Cardiac septum (tissue), 1 donor: ENCODE measurements around the gene KLF16. TPM values are rescaled to one million over a fixed set of nuclear protein-coding genes. Genes with fewer than 3 reads are reported as not detected.

ENCODE experiments used
- DNase-seq: peaks from one replicate; pipeline ENCODE4 v3.0.0-alpha.2; 2020; ENCODE audit warnings: low spot score
- intact Hi-C: fragments of 100-400 bp; cut with DNase I; formaldehyde crosslinking; loops from one replicate; pipeline ENCODE4 v1.14.0; 2022
- total RNA-seq: library from RNA; stranded (reverse); fragmentation: NEBNext Ultra II Directional; extraction: Animal tissue kit (Norgen Biotek cat#: 25700); gene quantifications from one replicate; pipeline ENCODE4 v1.2.1, GENCODE V29; 2021
- donor health status: DM: no; HTN: no; CAD: no.

KLF16 gene
- total RNA-seq, 1 donor from 2014 or later = 14.1 TPM

GRCh38 chr19:1873524-1874473 is 10.4 kb upstream of the KLF16 start:
- DNase-seq = no peak
- intact Hi-C loops = no loop called here

GRCh38 chr19:1872807-1873523 is 9.6 kb upstream of the KLF16 start:
- intact Hi-C loops = no loop called here
- DNase-seq = no peak

- DNase-seq = no peak
- intact Hi-C loops = no loop called here
Observed at GRCh38 chr19:1871630-1872029, 8.3 kb upstream of the KLF16 start.

- intact Hi-C loops = no loop called here
- no peak for DNase-seq
Observed at GRCh38 chr19:1871140-1871597, 7.8 kb upstream of the KLF16 start.

- DNase-seq = no peak
- intact Hi-C loops = no loop called here
Observed at GRCh38 chr19:1868971-1869370, 5.6 kb upstream of the KLF16 start.

GRCh38 chr19:1867349-1867724 is 4.0 kb upstream of the KLF16 start:
- intact Hi-C loops = no loop called here
- DNase-seq = no peak

GRCh38 chr19:1866693-1867348 is 3.4 kb upstream of the KLF16 start:
- DNase-seq = no peak
- intact Hi-C loops = no loop called here

- no peak for DNase-seq
- intact Hi-C loops = loop anchor here (2.0 kb wide), 1 partner anchor 39 kb away; the partner anchor contains the start of genes ADAT3 and SCAMP4
Observed at GRCh38 chr19:1865172-1866010, 2.0 kb upstream of the KLF16 start.

GRCh38 chr19:1864480-1865171 is 1.2 kb upstream of the KLF16 start:
- intact Hi-C loops = loop anchor here (2.0 kb wide), 1 partner anchor 40 kb away; the partner anchor contains the start of genes ADAT3 and SCAMP4
- DNase-seq = peak; percentile 91

GRCh38 chr19:1863638-1864479 is 480 bp upstream of the KLF16 start:
- DNase-seq = peak; percentile 94
- intact Hi-C loops = loop anchor here (2.0 kb wide), 1 partner anchor 41 kb away; the partner anchor contains the start of genes ADAT3 and SCAMP4

- no peak for DNase-seq
- intact Hi-C loops = no loop called here
Observed at GRCh38 chr19:1862424-1863327, 703 bp downstream of the KLF16 start.

GRCh38 chr19:1862068-1862423 is 1.3 kb downstream of the KLF16 start:
- intact Hi-C loops = no loop called here
- DNase-seq = no peak

- DNase-seq = no peak
- intact Hi-C loops = no loop called here
Observed at GRCh38 chr19:1861599-1862031, 1.8 kb downstream of the KLF16 start.

GRCh38 chr19:1860821-1861598 is 2.4 kb downstream of the KLF16 start:
- DNase-seq = no peak
- intact Hi-C loops = no loop called here

- DNase-seq = no peak
- intact Hi-C loops = no loop called here
Observed at GRCh38 chr19:1860042-1860775, 3.2 kb downstream of the KLF16 start.
